Mesenchymal stem cell (in vitro differentiated cells and primary cell): Measurements from ENCODE around the gene SRPK2.

Experiments used
- DNase-seq: peaks from one replicate; pipeline ENCODE4 v3.0.0-alpha.2; 2013
- H2AFZ ChIP-seq: one replicate; pipeline ENCODE4 v1.6.1; 2013; ENCODE audit warnings: low read depth, mild to moderate bottlenecking, control low read depth, inconsistent platforms, low read length, moderate library complexity
- H2AK5ac ChIP-seq: 2 replicates; pipeline ENCODE4 v1.6.1; 2013; ENCODE audit warnings: low read length, moderate library complexity, mild to moderate bottlenecking, inconsistent platforms; ENCODE audit not compliant: severe bottlenecking
- H2BK120ac ChIP-seq: one replicate; pipeline ENCODE4 v1.6.1; 2013; ENCODE audit warnings: low read depth, mild to moderate bottlenecking, inconsistent platforms, low read length, moderate library complexity
- H2BK12ac ChIP-seq, 2 experiments: one replicate each; pipeline ENCODE4 v1.6.1; 2013; ENCODE audit warnings: inconsistent platforms in 2 of 2, low read length in 2 of 2, mild to moderate bottlenecking in 2 of 2, moderate library complexity in 2 of 2, control low read depth in 1 of 2
- H2BK15ac ChIP-seq: one replicate; pipeline ENCODE4 v1.6.1; 2013; ENCODE audit warnings: mild to moderate bottlenecking, low read depth, inconsistent platforms; ENCODE audit not compliant: poor library complexity, severe bottlenecking
- H2BK5ac ChIP-seq: 2 replicates; pipeline ENCODE4 v1.6.1; 2013; ENCODE audit warnings: low read depth, mild to moderate bottlenecking, low read length, control low read depth, inconsistent platforms; ENCODE audit not compliant: poor library complexity, severe bottlenecking
- H3K14ac ChIP-seq, 2 experiments: one replicate each; pipeline ENCODE4 v1.6.1; 2013; ENCODE audit warnings: inconsistent platforms in 2 of 2, low read length in 2 of 2, control low read depth in 1 of 2, mild to moderate bottlenecking in 1 of 2, moderate library complexity in 1 of 2
- H3K18ac ChIP-seq, 2 experiments: one replicate each; pipeline ENCODE4 v1.6.1; 2013; ENCODE audit warnings: inconsistent platforms in 2 of 2, low read length in 2 of 2, control low read depth in 1 of 2, low read depth in 1 of 2, mild to moderate bottlenecking in 1 of 2
- H3K23ac ChIP-seq, 2 experiments: one replicate each; pipeline ENCODE4 v1.6.1; 2013; ENCODE audit warnings: inconsistent platforms in 2 of 2, low read length in 2 of 2, mild to moderate bottlenecking in 2 of 2, moderate library complexity in 2 of 2, control low read depth in 1 of 2
- H3K27ac ChIP-seq: 2 replicates; pipeline ENCODE4 v1.5.1; 2013; ENCODE audit warnings: mild to moderate bottlenecking, moderate library complexity, low read length, control low read depth, inconsistent platforms; ENCODE audit not compliant: poor library complexity, severe bottlenecking
- H3K27me3 ChIP-seq, 2 experiments: 2 replicates each; pipeline versions ENCODE4 v1.6.1 to v1.7.0; 2013; ENCODE audit warnings: low read length in 2 of 2, mild to moderate bottlenecking in 2 of 2, moderate library complexity in 2 of 2, control low read depth in 1 of 2, inconsistent platforms in 1 of 2; ENCODE audit not compliant: control insufficient read depth in 1 of 2, insufficient read depth in 1 of 2
- H3K36me3 ChIP-seq, 2 experiments: 2 replicates each; pipeline versions ENCODE4 v1.6.1 to v1.7.0; 2013; ENCODE audit warnings: low read length in 2 of 2, control low read depth in 1 of 2, inconsistent platforms in 1 of 2, low read depth in 1 of 2, mild to moderate bottlenecking in 1 of 2; ENCODE audit not compliant: insufficient read depth in 2 of 2, control insufficient read depth in 1 of 2
- H3K4ac ChIP-seq, 2 experiments: one replicate each; pipeline ENCODE4 v1.6.1; 2013; ENCODE audit warnings: inconsistent platforms in 2 of 2, low read length in 2 of 2, mild to moderate bottlenecking in 2 of 2, moderate library complexity in 2 of 2, control low read depth in 1 of 2, low read depth in 1 of 2
- H3K4me1 ChIP-seq: 2 replicates; pipeline ENCODE4 v1.6.1; 2013; ENCODE audit warnings: low read depth, low read length, control low read depth; ENCODE audit not compliant: control insufficient read depth, insufficient read depth
- H3K4me2 ChIP-seq: 2 replicates; pipeline ENCODE4 v1.6.1; 2013; ENCODE audit warnings: low read length, mild to moderate bottlenecking, inconsistent platforms; ENCODE audit not compliant: poor library complexity, severe bottlenecking
- H3K4me3 ChIP-seq, 2 experiments: 2 replicates each; pipeline versions ENCODE4 v1.5.1 to v1.7.0; 2013; ENCODE audit warnings: low read length in 2 of 2, mild to moderate bottlenecking in 2 of 2, control low read depth in 1 of 2, low read depth in 1 of 2; ENCODE audit not compliant: insufficient read depth in 1 of 2
- H3K79me1 ChIP-seq: replicated peaks from 2 replicates; pipeline ENCODE4 v1.6.1; 2013; ENCODE audit warnings: mild to moderate bottlenecking, control low read depth, low read length, inconsistent platforms; ENCODE audit not compliant: poor library complexity, severe bottlenecking
- H3K9ac ChIP-seq: 2 replicates; pipeline ENCODE4 v1.7.0; 2013; ENCODE audit warnings: mild to moderate bottlenecking, low read length, moderate library complexity
- H3K9me3 ChIP-seq: 2 replicates; pipeline ENCODE4 v1.7.0; 2013; ENCODE audit warnings: mild to moderate bottlenecking, low read length; ENCODE audit not compliant: control insufficient read depth
- H4K8ac ChIP-seq: one replicate; pipeline ENCODE4 v1.6.1; 2013; ENCODE audit warnings: inconsistent platforms, mild to moderate bottlenecking, low read length, moderate library complexity
- H4K91ac ChIP-seq: one replicate; pipeline ENCODE4 v1.6.1; 2013; ENCODE audit warnings: mild to moderate bottlenecking, low read length, inconsistent platforms
- WGBS: methylation state at CpG from one replicate; pipeline ENCODE4 v1.1.7; 2013; ENCODE audit warnings: mixed read lengths; 5-methylcytosine and 5-hydroxymethylcytosine counted together

SRPK2 gene

DNA sequence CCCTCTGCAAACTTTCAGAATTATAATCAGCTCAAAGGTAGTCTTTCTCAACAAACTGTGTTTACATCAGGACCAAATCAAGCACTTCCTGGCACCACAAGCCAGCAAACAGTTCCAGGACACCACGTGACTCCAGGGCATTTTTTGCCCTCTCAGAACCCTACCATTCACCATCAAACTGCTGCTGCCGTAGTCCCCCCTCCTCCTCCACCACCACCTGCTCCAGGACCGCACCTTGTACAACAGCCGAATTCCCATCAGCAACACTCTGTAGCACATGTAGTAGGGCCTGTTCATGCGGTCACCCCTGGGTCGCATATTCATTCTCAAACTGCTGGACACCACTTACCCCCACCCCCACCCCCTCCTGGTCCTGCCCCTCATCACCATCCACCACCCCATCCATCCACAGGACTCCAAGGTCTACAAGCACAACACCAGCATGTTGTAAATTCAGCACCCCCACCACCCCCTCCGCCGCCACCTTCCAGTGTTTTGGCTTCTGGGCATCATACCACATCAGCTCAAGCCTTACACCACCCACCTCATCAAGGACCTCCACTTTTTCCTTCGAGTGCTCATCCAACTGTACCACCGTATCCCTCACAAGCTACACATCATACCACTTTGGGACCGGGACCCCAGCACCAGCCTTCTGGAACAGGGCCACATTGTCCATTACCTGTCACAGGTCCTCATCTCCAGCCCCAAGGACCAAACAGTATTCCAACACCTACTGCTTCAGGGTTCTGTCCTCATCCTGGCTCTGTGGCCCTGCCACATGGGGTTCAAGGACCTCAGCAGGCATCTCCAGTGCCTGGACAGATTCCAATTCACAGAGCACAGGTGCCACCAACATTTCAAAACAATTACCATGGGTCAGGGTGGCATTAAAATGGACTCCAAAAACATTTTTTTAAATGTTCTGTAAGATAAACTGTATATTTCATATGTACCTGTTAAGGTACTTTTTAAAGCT, 276.0 kb downstream of the SRPK2 start:
- H2BK5ac ChIP-seq, result no peak overlapping the region
- H3K27ac ChIP-seq, result no peak overlapping the region
- H4K8ac ChIP-seq, result no peak overlapping the region
- no peaks in the 10 kb centered on the region for H3K9me3 ChIP-seq
- H3K27me3 ChIP-seq, result no peaks in the 10 kb centered on the region
- peaks cover 20 to 96% of the 10 kb centered on the region in 2 experiments for H3K36me3 ChIP-seq
- DNase-seq, result no peak
- H3K4ac ChIP-seq, result no peak overlapping the region
- WGBS, result 97% methylated on average over 11 of the region's 11 CpGs
- H2AFZ ChIP-seq, result no peak overlapping the region
- no peak overlapping the region for H4K91ac ChIP-seq
- no peak overlapping the region for H2BK15ac ChIP-seq
- H2AK5ac ChIP-seq, result no peak overlapping the region
- no peaks in the 10 kb centered on the region for H3K4me1 ChIP-seq
- no peak overlapping the region for H3K14ac ChIP-seq
- H3K79me1 ChIP-seq, result peaks cover 8% of the 10 kb centered on the region
- no peak overlapping the region for H2BK120ac ChIP-seq
- H3K4me2 ChIP-seq, result no peak overlapping the region
- H3K23ac ChIP-seq, result no peak overlapping the region
- no peak overlapping the region for H3K18ac ChIP-seq
- no peak overlapping the region for H2BK12ac ChIP-seq
- no peak overlapping the region for H3K4me3 ChIP-seq
- H3K9ac ChIP-seq, result no peak overlapping the region

DNA sequence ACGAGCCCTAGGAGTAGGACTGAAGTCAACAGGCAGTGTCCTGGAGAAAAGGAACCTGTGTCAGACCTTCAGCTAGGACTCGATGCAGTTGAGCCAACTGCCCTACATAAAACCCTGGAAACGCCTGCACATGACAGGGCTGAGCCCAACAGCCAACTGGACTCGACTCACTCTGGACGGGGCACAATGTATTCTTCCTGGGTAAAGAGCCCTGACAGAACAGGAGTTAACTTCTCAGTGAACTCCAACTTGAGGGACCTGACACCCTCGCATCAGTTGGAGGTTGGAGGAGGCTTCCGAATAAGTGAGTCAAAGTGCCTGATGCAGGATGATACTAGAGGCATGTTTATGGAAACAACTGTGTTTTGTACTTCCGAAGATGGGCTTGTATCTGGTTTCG, 281.3 kb downstream of the SRPK2 start:
- peak overlapping the region; percentile 38 for H4K8ac ChIP-seq
- DNase-seq, result no peak
- no peaks in the 10 kb centered on the region for H3K27me3 ChIP-seq
- H2BK15ac ChIP-seq, result no peak overlapping the region
- H2AFZ ChIP-seq, result no peak overlapping the region
- no peak overlapping the region for H3K18ac ChIP-seq
- H2AK5ac ChIP-seq, result no peak overlapping the region
- no peak overlapping the region for H4K91ac ChIP-seq
- H3K14ac ChIP-seq, result no peak overlapping the region
- H3K9ac ChIP-seq, result peak overlapping the region; percentile 15
- no peak overlapping the region for H3K27ac ChIP-seq
- H3K79me1 ChIP-seq, result peaks cover 15% of the 10 kb centered on the region
- no peak overlapping the region for H3K23ac ChIP-seq
- H3K4me3 ChIP-seq, result no peak overlapping the region
- no peak overlapping the region for H2BK5ac ChIP-seq
- H2BK12ac ChIP-seq, result no peak overlapping the region
- H3K9me3 ChIP-seq, result no peaks in the 10 kb centered on the region
- H2BK120ac ChIP-seq, result no peak overlapping the region
- H3K36me3 ChIP-seq, result peaks cover 28 to 98% of the 10 kb centered on the region in 2 experiments
- no peaks in the 10 kb centered on the region for H3K4me1 ChIP-seq
- no peak overlapping the region for H3K4me2 ChIP-seq
- no peak overlapping the region for H3K4ac ChIP-seq
- WGBS, result 98% methylated on average over 9 of the region's 9 CpGs

DNA sequence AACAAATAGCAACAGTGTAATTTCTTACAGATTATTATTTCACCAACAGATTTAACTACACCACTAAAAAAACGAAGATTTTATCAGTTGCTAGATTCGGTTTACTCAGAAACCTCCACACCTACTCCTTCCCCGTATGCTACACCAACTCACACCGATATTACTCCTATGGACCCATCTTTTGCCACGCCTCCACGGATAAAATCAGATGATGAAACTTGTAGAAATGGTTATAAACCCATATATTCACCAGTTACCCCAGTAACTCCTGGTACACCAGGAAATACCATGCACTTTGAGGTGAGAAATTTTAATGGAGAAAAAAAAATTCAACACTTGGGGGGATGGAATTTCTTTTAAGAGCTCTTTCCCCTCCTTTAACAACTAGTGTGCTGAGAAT, 282.2 kb downstream of the SRPK2 start:
- Histone ChIP-seq H3K23ac (no peak overlapping the region), H2BK5ac (no peak overlapping the region), H3K4me2 (no peak overlapping the region), H4K8ac (no peak overlapping the region), H3K18ac (no peak overlapping the region), H2BK12ac (no peak overlapping the region), H3K9ac (peak overlapping the region; percentile 2), H3K9me3 (no peaks in the 10 kb centered on the region), H3K4ac (no peak overlapping the region), H3K4me1 (no peaks in the 10 kb centered on the region), H2BK120ac (no peak overlapping the region), H3K36me3 (peaks cover 21 to 98% of the 10 kb centered on the region in 2 experiments), H2BK15ac (no peak overlapping the region), H3K27me3 (no peaks in the 10 kb centered on the region), H4K91ac (no peak overlapping the region), H2AK5ac (no peak overlapping the region), H3K27ac (no peak overlapping the region), H3K4me3 (no peak overlapping the region), H2AFZ (no peak overlapping the region), H3K14ac (no peak overlapping the region), H3K79me1 (peaks cover 15% of the 10 kb centered on the region)
- 98% methylated on average over 2 of the region's 6 CpGs for WGBS
- no peak for DNase-seq

DNA sequence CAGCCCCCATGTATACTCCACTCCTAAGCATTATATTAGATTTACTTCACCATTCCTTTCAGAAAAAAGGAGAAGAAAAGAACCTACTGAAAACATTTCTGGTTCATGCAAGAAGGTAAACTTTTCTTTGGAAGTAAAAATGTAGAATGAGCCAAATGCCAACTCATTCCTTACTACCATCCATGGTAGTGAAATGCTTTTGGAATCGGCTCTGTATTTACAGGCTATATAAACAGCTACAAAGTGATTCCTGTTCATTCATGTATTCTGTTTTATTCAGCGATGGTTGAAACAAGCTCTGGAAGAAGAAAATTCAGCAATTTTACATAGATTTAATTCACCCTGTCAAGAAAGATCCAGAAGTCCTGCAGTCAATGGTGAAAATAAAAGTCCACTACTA, 283.1 kb downstream of the SRPK2 start:
- no peaks in the 10 kb centered on the region for H3K9me3 ChIP-seq
- no peak overlapping the region for H2BK12ac ChIP-seq
- no peak overlapping the region for H2BK5ac ChIP-seq
- H3K4me1 ChIP-seq, result no peaks in the 10 kb centered on the region
- H3K4me3 ChIP-seq, result no peak overlapping the region
- no peak for DNase-seq
- H4K91ac ChIP-seq, result no peak overlapping the region
- H3K4me2 ChIP-seq, result no peak overlapping the region
- peak overlapping the region; percentile 2 for H3K9ac ChIP-seq
- no peak overlapping the region for H3K18ac ChIP-seq
- no peaks in the 10 kb centered on the region for H3K27me3 ChIP-seq
- H3K36me3 ChIP-seq, result peaks cover 21 to 98% of the 10 kb centered on the region in 2 experiments
- H2AK5ac ChIP-seq, result no peak overlapping the region
- no peak overlapping the region for H3K4ac ChIP-seq
- H3K14ac ChIP-seq, result no peak overlapping the region
- no peak overlapping the region for H3K23ac ChIP-seq
- WGBS, result no CpG with 5 or more reads among the region's 2 CpGs
- no peak overlapping the region for H3K27ac ChIP-seq
- no peak overlapping the region for H2BK15ac ChIP-seq
- H3K79me1 ChIP-seq, result peaks cover 15% of the 10 kb centered on the region
- H2AFZ ChIP-seq, result no peak overlapping the region
- no peak overlapping the region for H2BK120ac ChIP-seq
- H4K8ac ChIP-seq, result no peak overlapping the region
